H1 (cell line): ENCODE measurements around the gene UBE3A. TPM values are rescaled to one million over a fixed set of nuclear protein-coding genes. Genes with fewer than 3 reads are reported as not detected.

ENCODE experiments used
- CTCF ChIA-PET: fragments of 300-600 bp; sonication (Branson Sonifier 250); formaldehyde crosslinking; loops from one replicate; lab custom pipeline; 2021; ENCODE audit not compliant: partially characterized antibody; lab: Charles Lee
- POLR2A ChIA-PET: fragments of 300-600 bp; sonication (Branson Sonifier 250); formaldehyde crosslinking; loops from one replicate; lab custom pipeline; 2021; ENCODE audit warnings: inconsistent platforms; ENCODE audit not compliant: partially characterized antibody; lab: Charles Lee
- DNase-seq, 2 experiments: peaks; one replicate each; pipeline versions ENCODE4 v3.0.0 to v3.0.0-alpha.2; 2010 to 2022; ENCODE audit warnings: low spot score in 2 of 2, low read depth in 1 of 2, mixed read lengths in 1 of 2
- FAIRE-seq: peaks from 2 replicates; lab custom pipeline; 2011; peaks lifted over from hg19 to GRCh38; lab: Jason Lieb, UNC
- H2AFZ ChIP-seq: 2 replicates; pipeline ENCODE4 v1.8.1; 2012; ENCODE audit warnings: low read length, inconsistent platforms
- H2AK5ac ChIP-seq: 2 replicates; pipeline ENCODE4 v1.6.1; 2013; ENCODE audit warnings: low read depth, low read length
- H2BK120ac ChIP-seq: replicated peaks from 2 replicates; pipeline ENCODE3; 2013; ENCODE audit warnings: low read depth, low read length, inconsistent platforms
- H2BK12ac ChIP-seq: 2 replicates; pipeline ENCODE4 v1.6.1; 2013; ENCODE audit warnings: low read depth, low read length
- H2BK15ac ChIP-seq: 2 replicates; pipeline ENCODE4 v1.6.1; 2013; ENCODE audit warnings: low read length
- H2BK20ac ChIP-seq: 2 replicates; pipeline ENCODE4 v1.6.1; 2013; ENCODE audit warnings: low read length
- H2BK5ac ChIP-seq: 2 replicates; pipeline ENCODE4 v1.6.1; 2013; ENCODE audit warnings: low read depth, low read length
- H3K14ac ChIP-seq: 2 replicates; pipeline ENCODE4 v1.6.1; 2013; ENCODE audit warnings: inconsistent platforms; ENCODE audit not compliant: insufficient read length
- H3K18ac ChIP-seq: 2 replicates; pipeline ENCODE4 v1.6.1; 2013; ENCODE audit warnings: low read length; ENCODE audit errors: extremely low read depth
- H3K23ac ChIP-seq: 2 replicates; pipeline ENCODE4 v1.6.1; 2013; ENCODE audit warnings: inconsistent platforms; ENCODE audit not compliant: insufficient read length
- H3K23me2 ChIP-seq: 2 replicates; pipeline ENCODE4 v1.6.1; 2013; ENCODE audit warnings: low read depth, low read length
- H3K27ac ChIP-seq: 2 replicates; pipeline ENCODE4 v1.6.1; 2011; ENCODE audit warnings: low read depth, low read length, inconsistent platforms
- H3K27me3 ChIP-seq, 4 experiments: replicated peaks in 1 of 4; 1 replicate in 1 of 4; 2 replicates in 3 of 4; pipeline versions ENCODE4 v1.6.1 to v1.8.1; 2011 to 2013; ENCODE audit warnings: low read length in 3 of 4, mild to moderate bottlenecking in 3 of 4, inconsistent platforms in 2 of 4, mixed read lengths in 2 of 4, moderate library complexity in 1 of 4; ENCODE audit not compliant: control insufficient read depth in 3 of 4, insufficient read depth in 3 of 4; ENCODE audit errors: extremely low read depth in 1 of 4
- H3K36me3 ChIP-seq, 4 experiments: 2 replicates each; pipeline versions ENCODE4 v1.6.1 to v1.8.1; 2011 to 2013; ENCODE audit warnings: mild to moderate bottlenecking in 4 of 4, low read length in 3 of 4, moderate library complexity in 2 of 4, control low read depth in 1 of 4, inconsistent platforms in 1 of 4; ENCODE audit not compliant: insufficient read depth in 4 of 4, control insufficient read depth in 2 of 4
- H3K4ac ChIP-seq: replicated peaks from 2 replicates; pipeline ENCODE3; 2013; ENCODE audit warnings: low read length, low read depth, mixed read lengths, inconsistent platforms; ENCODE audit not compliant: insufficient read length
- H3K4me1 ChIP-seq, 4 experiments: replicated peaks in 1 of 4; 1 replicate in 1 of 4; 2 replicates in 3 of 4; pipeline versions ENCODE4 v1.6.1 to v1.8.1; 2011 to 2013; ENCODE audit warnings: low read length in 3 of 4, inconsistent platforms in 2 of 4, mixed read lengths in 1 of 4; ENCODE audit not compliant: insufficient read depth in 4 of 4, control insufficient read depth in 3 of 4
- H3K4me2 ChIP-seq, 2 experiments: 2 replicates each; pipeline versions ENCODE4 v1.6.1 to v1.8.1; 2011 to 2013; ENCODE audit warnings: low read depth in 2 of 2, low read length in 2 of 2, control low read depth in 1 of 2, inconsistent platforms in 1 of 2, mild to moderate bottlenecking in 1 of 2; ENCODE audit not compliant: insufficient read depth in 1 of 2
- H3K4me3 ChIP-seq, 4 experiments: fragments of 200-600, 300-600 bp in 1 of 4; sonication (generic), shearing (Covaris generic), sonication (Bioruptor Twin) in 1 of 4; 2 replicates each; pipeline versions ENCODE4 v1.5.1 to v1.8.1; 2011 to 2016; ENCODE audit warnings: low read length in 4 of 4, low read depth in 3 of 4, control low read depth in 2 of 4, inconsistent platforms in 2 of 4, mild to moderate bottlenecking in 2 of 4, mixed read lengths in 1 of 4, moderate library complexity in 1 of 4; ENCODE audit not compliant: insufficient read depth in 2 of 4; ENCODE audit errors: extremely low read depth in 1 of 4
- H3K56ac ChIP-seq: replicated peaks from 2 replicates; pipeline ENCODE3; 2013; ENCODE audit warnings: low read depth, mild to moderate bottlenecking, mixed read lengths, low read length, inconsistent platforms; ENCODE audit not compliant: insufficient read length
- H3K79me1 ChIP-seq: 2 replicates; pipeline ENCODE4 v1.6.1; 2013; ENCODE audit warnings: low read depth, low read length, control low read depth
- H3K79me2 ChIP-seq, 2 experiments: 2 replicates each; pipeline versions ENCODE4 v1.6.1 to v1.8.1; 2012 to 2013; ENCODE audit warnings: low read length in 2 of 2, mild to moderate bottlenecking in 2 of 2, inconsistent platforms in 1 of 2; ENCODE audit not compliant: insufficient read depth in 2 of 2, control insufficient read depth in 1 of 2
- H3K9ac ChIP-seq, 4 experiments: replicated peaks in 1 of 4; 1 replicate in 1 of 4; 2 replicates in 3 of 4; pipeline versions ENCODE4 v1.6.1 to v1.8.1; 2011 to 2013; ENCODE audit warnings: low read depth in 3 of 4, low read length in 3 of 4, control low read depth in 2 of 4, mild to moderate bottlenecking in 2 of 4, moderate library complexity in 2 of 4, inconsistent platforms in 1 of 4; ENCODE audit errors: extremely low read depth in 1 of 4
- H3K9me3 ChIP-seq, 2 experiments: 2 replicates each; pipeline versions ENCODE4 v1.6.1 to v1.8.1; 2012 to 2013; ENCODE audit warnings: mild to moderate bottlenecking in 2 of 2, moderate library complexity in 2 of 2, control low read depth in 1 of 2, inconsistent platforms in 1 of 2, low read depth in 1 of 2, low read length in 1 of 2, mixed read lengths in 1 of 2; ENCODE audit not compliant: insufficient read depth in 2 of 2
- H4K20me1 ChIP-seq, 2 experiments: replicated peaks in 1 of 2; 2 replicates each; pipeline versions ENCODE3 to v1.8.1; 2011 to 2013; ENCODE audit warnings: inconsistent platforms in 2 of 2, low read length in 2 of 2, mild to moderate bottlenecking in 1 of 2; ENCODE audit not compliant: insufficient read depth in 2 of 2, control insufficient read depth in 1 of 2
- H4K5ac ChIP-seq: 2 replicates; pipeline ENCODE4 v1.6.1; 2013; ENCODE audit warnings: low read length, low read depth, mixed read lengths, inconsistent platforms; ENCODE audit not compliant: insufficient read length
- H4K8ac ChIP-seq: 2 replicates; pipeline ENCODE4 v1.8.0; 2013; ENCODE audit warnings: mild to moderate bottlenecking, moderate library complexity, low read length, inconsistent platforms; ENCODE audit not compliant: insufficient read depth; ENCODE audit errors: extremely low read depth
- H4K91ac ChIP-seq: replicated peaks from 2 replicates; pipeline ENCODE3; 2013; ENCODE audit warnings: low read length, mixed read lengths, inconsistent platforms; ENCODE audit not compliant: insufficient read length
- BCL11A ChIP-seq, 2 experiments: IDR thresholded peaks; one replicate each; pipeline ENCODE4 v1.6.1; 2011; ENCODE audit warnings: low read depth in 2 of 2, low read length in 2 of 2, mild to moderate bottlenecking in 2 of 2
- EZH2 ChIP-seq: fragments of 200-600 bp; sonication (generic); IDR thresholded peaks from 2 replicates; pipeline ENCODE4 v1.7.1; 2012; ENCODE audit warnings: low read depth, mild to moderate bottlenecking, moderate library complexity, low read length, inconsistent platforms; ENCODE audit not compliant: severe bottlenecking
- GTF2F1 ChIP-seq: IDR thresholded peaks from 2 replicates; pipeline ENCODE4 v1.6.1; 2012; ENCODE audit warnings: low read depth, low read length, improper control_type of control experiment, borderline replicate concordance
- JUN ChIP-seq: IDR thresholded peaks from 2 replicates; pipeline ENCODE4 v1.6.1; 2011; ENCODE audit warnings: low read depth, mild to moderate bottlenecking, improper control_type of control experiment, low read length
- KDM5A ChIP-seq: fragments of 200-600 bp; IDR thresholded peaks from 2 replicates; pipeline ENCODE4 v1.7.1; 2012; ENCODE audit warnings: mild to moderate bottlenecking, low read length, inconsistent platforms, mixed read lengths
- NANOG ChIP-seq: IDR thresholded peaks from 2 replicates; pipeline ENCODE4 v1.6.1; 2011; ENCODE audit warnings: low read length, low read depth, mild to moderate bottlenecking, inconsistent platforms; ENCODE audit not compliant: insufficient read depth, poor library complexity, severe bottlenecking
- NRF1 ChIP-seq: IDR thresholded peaks from 2 replicates; pipeline ENCODE4 v1.6.1; 2011; ENCODE audit warnings: mild to moderate bottlenecking, low read depth, low read length, improper control_type of control experiment
- RBBP5 ChIP-seq: IDR thresholded peaks from 2 replicates; pipeline ENCODE4 v1.7.1; 2012; ENCODE audit warnings: low read depth, mild to moderate bottlenecking, inconsistent platforms, low read length, moderate library complexity, borderline replicate concordance
- RXRA ChIP-seq: IDR thresholded peaks from 2 replicates; pipeline ENCODE4 v1.6.1; 2011; ENCODE audit warnings: low read depth, mild to moderate bottlenecking, low read length, moderate library complexity; ENCODE audit not compliant: insufficient read depth
- SIN3A ChIP-seq, 2 experiments: IDR thresholded peaks in 1 of 2; conservative IDR thresholded peaks in 1 of 2; 2 replicates each; pipeline ENCODE4 v1.6.1; 2011 to 2012; ENCODE audit warnings: low read length in 2 of 2, improper control_type of control experiment in 1 of 2, low read depth in 1 of 2, mild to moderate bottlenecking in 1 of 2
- SIX5 ChIP-seq: IDR thresholded peaks from 2 replicates; pipeline ENCODE4 v1.6.1; 2011; ENCODE audit warnings: mild to moderate bottlenecking, low read depth, low read length
- SP2 ChIP-seq: IDR thresholded peaks from 2 replicates; pipeline ENCODE4 v1.6.1; 2012; ENCODE audit warnings: mild to moderate bottlenecking, low read length, inconsistent platforms
- TAF1 ChIP-seq: IDR thresholded peaks from 2 replicates; pipeline ENCODE4 v1.6.1; 2011; ENCODE audit warnings: mild to moderate bottlenecking, low read depth, low read length
- TEAD4 ChIP-seq: IDR thresholded peaks from 2 replicates; pipeline ENCODE4 v1.6.1; 2012; ENCODE audit warnings: low read depth, low read length, inconsistent platforms, mixed read lengths
- WGBS, 2 experiments: shearing (Covaris generic) in 1 of 2; methylation state at CpG; one replicate each; pipeline versions ENCODE4 v1.1.6 to v1.1.7; 2013 to 2015; ENCODE audit warnings: low lambda C conversion rate in 2 of 2, mixed read lengths in 2 of 2, inconsistent platforms in 1 of 2, low coverage in 1 of 2, missing lambda C conversion rate in 1 of 2; ENCODE audit not compliant: insufficient replicate concordance in 2 of 2, insufficient coverage in 1 of 2, insufficient read length in 1 of 2; ENCODE audit errors: extremely low coverage in 1 of 2, missing lambda C conversion rate in 1 of 2; 5-methylcytosine and 5-hydroxymethylcytosine counted together
- polyA plus RNA-seq, 7 experiments: library from polyadenylated mRNA; depleted of rRNA in 3 of 7; stranded (reverse) in 5 of 7; unstranded in 2 of 7; fragments of >200 nt in 5 of 7; fragments of 200-250 nt in 2 of 7; gene quantifications; 1 replicate in 5 of 7; 2 replicates in 1 of 7; 4 replicates in 1 of 7; pipeline versions ENCODE4 v1.2.1 to v1.2.3, GENCODE V29; 2011 to 2013; ENCODE audit warnings: missing spikeins in 2 of 7, mixed read lengths in 2 of 7
- total RNA-seq: library from RNA; stranded (reverse); fragmentation: NEBNext Ultra II Directional; extraction: Animal tissue kit (Norgen Biotek cat#: 25700); gene quantifications from 2 replicates; pipeline ENCODE4 v1.2.1, GENCODE V29; 2021

Gene UBE3A
- total and polyA plus RNA-seq, 2 of the 8 experiments (the other 6 are each of a cell fraction or from before 2014, with no cell fraction given), result 13.8 to 110 TPM

DNA sequence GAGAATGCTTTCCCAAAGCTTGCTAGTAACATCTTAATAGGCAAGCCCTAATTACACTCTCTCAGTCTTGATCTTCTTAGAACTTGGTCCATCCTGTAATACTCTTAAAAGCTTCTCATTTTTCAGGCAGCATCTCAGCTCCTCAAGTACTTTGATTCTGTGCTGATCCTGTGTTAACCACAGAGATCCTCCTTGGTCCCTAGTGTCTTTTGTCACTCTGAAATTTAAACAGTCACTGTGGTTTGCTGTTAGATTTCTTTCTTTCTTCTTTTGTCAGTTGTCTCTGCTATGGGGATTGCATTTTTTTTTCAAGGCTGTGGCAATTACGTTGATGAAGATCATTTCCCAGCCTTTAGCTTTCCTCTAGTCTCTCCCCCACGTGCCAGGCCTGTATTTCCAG is 26.0 kb upstream of the UBE3A start:
- no peak overlapping the region for H4K91ac ChIP-seq
- no peak overlapping the region for H3K4ac ChIP-seq
- no peak overlapping the region for H2AFZ ChIP-seq
- H2BK20ac ChIP-seq, result no peak overlapping the region
- no peak for FAIRE-seq
- 83% methylated on average over 2 of the region's 2 CpGs; no CpG with 5 or more reads in 1 of the 2 experiments for WGBS, 2 experiments
- H2BK15ac ChIP-seq, result no peak overlapping the region
- no peak overlapping the region for H3K14ac ChIP-seq
- no peaks in the 10 kb centered on the region for H3K27me3 ChIP-seq
- H3K4me3 ChIP-seq, result no peak overlapping the region
- no peak overlapping the region for H4K8ac ChIP-seq
- ChIA-PET CTCF (no interaction called here), POLR2A (interaction anchor here (1.0 kb wide), 1 partner anchor 16 kb away, joined by 5 read pairs; no protein-coding TSS in a partner anchor)
- no peak overlapping the region for H3K27ac ChIP-seq
- H4K20me1 ChIP-seq, result no peaks in the 10 kb centered on the region
- no peaks in the 10 kb centered on the region for H3K36me3 ChIP-seq
- no peak overlapping the region for H3K23ac ChIP-seq
- no peak overlapping the region for H2BK12ac ChIP-seq
- H2BK5ac ChIP-seq, result no peak overlapping the region
- H4K5ac ChIP-seq, result no peak overlapping the region
- no peak overlapping the region for H2AK5ac ChIP-seq
- H3K79me2 ChIP-seq, result no peaks in the 10 kb centered on the region
- H3K56ac ChIP-seq, result no peak overlapping the region
- no peaks in the 10 kb centered on the region for H3K9me3 ChIP-seq
- no peaks in the 10 kb centered on the region for H3K23me2 ChIP-seq
- H3K79me1 ChIP-seq, result no peaks in the 10 kb centered on the region
- H3K9ac ChIP-seq, result no peak overlapping the region
- no peak overlapping the region for H3K4me2 ChIP-seq
- H3K18ac ChIP-seq, result no peak overlapping the region
- no peaks in the 10 kb centered on the region for H3K4me1 ChIP-seq
- no peak overlapping the region for H2BK120ac ChIP-seq
- no peak for DNase-seq
- TF ChIP-seq NANOG, result no peak
- no peak for TF ChIP-seq NRF1
- no peak for TF ChIP-seq GTF2F1
- no peak for TF ChIP-seq RBBP5
- no peak for TF ChIP-seq TEAD4
- TF ChIP-seq SIX5, result no peak
- no peak for TF ChIP-seq KDM5A
- no peak for TF ChIP-seq RXRA
- no peak for TF ChIP-seq EZH2
- TF ChIP-seq SP2, result no peak
- no peak for TF ChIP-seq TAF1
- TF ChIP-seq SIN3A (conservative IDR thresholded peaks at IDR 0.05 in 1 of 2, IDR thresholded peaks at IDR 0.05 in 1 of 2; ENCODE audit: low read depth in 1 of 2, low read length in 2 of 2), result no peak
- no peak for TF ChIP-seq BCL11A (IDR thresholded peaks at IDR 0.05; ENCODE audit: low read depth in 2 of 2, low read length in 2 of 2)
- TF ChIP-seq JUN, result no peak
